Effector CD4-positive, alpha-beta T cell (primary cell): ENCODE measurements around the gene FAM221B.

Source experiments
- DNase-seq: peaks from one replicate; pipeline ENCODE4 v3.0.0-alpha.2; 2020

Gene FAM221B

GRCh38 chr9:35790025-35790384, 38.5 kb downstream of the FAM221B start:
- DNase-seq: no peak

DNA sequence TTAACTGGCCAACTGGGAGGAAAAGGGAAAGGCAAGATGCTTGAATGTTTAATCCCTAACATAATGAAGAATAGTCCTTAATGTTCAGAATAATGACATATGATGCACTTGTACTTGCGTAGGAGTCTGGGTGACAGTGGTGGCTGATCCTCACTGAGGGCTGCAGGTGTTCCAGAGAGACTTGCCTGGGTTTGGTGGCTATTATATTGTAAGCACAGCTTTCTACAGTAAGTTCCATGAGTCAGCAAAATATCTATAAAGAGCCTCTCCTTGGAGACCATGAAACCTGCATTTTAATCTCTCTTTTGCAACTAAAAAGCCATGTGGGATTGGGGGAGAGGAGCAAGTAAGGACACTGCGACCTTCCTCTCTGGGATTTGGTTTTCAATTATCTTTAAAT, 39.0 kb downstream of the FAM221B start:
- DNase-seq: no peak

DNA sequence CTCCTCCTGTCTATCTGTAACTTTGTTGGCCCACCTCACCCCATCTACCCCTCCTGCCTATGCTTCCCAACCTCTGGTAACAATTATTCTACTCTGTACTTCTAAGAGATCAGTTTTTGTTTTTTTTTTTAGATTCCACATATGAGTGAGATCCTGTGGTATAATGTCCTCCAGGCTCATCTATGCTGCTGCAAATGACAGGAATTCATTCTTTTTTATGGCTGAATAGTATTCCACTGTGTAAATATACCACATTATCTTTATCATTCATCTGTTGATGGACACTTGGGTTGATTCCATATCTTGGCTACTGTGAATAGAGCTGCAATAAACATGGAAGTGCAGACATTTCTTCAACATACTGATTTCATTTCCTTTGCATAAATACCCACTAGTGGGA, 45.1 kb downstream of the FAM221B start:
- no peak for DNase-seq

DNA sequence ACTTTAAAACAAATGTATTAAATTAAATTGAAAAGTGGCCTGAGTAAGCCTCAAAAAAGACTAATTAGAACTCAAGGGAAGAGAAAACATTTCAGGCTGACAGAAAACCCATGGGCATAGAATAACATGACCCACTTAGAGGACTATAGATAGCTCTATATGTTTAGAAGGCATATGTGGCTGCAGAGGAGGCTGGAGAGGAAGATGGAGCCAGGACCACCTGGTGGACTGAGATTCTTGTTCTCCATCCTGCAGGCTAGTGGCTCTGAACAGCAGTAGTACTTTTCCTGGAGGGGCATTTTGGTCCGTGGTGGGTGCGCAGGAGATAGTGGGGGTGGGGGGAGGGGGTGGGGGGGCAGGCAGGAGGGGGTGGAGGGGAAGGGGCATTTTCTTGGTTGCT, 47.5 kb downstream of the FAM221B start:
- no peak for DNase-seq

DNA sequence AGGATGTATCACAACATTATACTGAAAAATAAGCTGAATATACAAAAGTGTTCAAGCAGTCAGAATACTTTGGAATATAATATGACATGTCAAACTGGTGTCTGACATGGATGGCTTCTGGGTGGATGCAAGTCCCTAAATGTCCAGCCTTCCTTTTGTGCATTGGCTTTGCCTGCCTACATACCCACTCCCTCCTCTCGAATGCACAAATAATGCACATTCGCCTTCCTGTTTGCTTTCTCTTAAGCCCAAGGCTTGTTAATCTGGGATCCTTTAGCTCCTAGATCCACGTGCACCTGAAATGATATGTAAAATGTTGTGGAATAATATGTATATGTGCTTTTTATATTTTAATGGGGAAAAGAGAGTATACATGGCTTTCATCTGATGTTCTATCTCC, 50.0 kb downstream of the FAM221B start:
- no peak for DNase-seq

DNA sequence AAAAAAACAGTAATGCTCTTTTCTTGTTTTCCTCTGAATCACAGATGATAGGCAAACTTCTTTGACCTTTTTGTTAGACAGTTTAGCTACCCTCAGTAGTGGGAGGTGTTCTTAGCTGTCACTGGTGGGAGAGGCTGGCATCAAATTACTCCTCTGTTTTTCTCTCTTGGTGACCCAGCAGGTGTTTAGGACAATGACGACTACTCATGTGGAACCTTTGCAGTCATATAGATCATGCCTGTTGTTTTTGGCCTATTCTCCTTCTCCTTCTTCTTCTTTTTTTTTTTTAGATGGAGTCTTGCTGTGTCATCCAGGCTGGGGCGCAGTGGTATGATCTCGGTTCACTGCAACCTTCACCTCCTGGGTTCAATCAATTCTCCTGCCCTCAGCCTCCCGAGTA, 52.5 kb downstream of the FAM221B start:
- DNase-seq: no peak

DNA sequence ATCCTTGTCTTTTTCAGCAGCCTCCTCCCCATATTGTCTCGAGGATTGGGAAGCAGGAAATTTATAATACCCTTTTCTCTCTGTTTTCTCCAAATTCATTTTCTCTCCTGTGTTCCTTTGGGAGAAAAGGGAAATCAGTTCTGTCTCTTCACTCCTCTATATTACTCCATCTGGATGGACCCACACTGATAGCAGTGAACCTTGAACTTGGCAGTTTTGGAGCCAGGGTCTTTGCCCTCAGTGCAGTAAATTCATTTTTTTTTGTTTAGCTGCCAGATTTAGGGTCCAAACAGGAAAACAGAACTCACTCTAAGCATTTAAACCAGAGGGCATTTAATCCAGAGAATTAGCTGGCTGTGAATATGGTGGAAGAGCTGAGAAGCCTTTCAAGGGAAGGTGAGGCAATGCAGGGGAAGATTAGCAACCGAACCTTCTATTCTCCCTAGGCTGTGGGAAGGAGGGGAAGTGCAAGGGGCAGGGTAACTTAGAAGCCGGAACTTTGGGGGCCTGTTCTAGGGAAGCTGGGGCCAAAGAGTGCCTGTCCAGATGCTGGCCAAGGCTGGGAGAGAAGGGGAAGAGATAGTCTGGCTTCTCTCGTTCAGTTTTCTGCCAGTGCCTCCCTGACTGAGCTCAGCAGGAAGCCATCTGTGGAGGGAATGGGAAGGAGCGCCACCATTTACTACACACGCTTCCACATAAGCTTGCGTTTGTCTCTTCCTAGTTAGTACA, 53.5 kb downstream of the FAM221B start:
- DNase-seq: no peak

GRCh38 chr9:35771943-35772342, 56.6 kb downstream of the FAM221B start:
- DNase-seq: no peak

GRCh38 chr9:35771534-35771933, 57.0 kb downstream of the FAM221B start:
- no peak for DNase-seq

DNA sequence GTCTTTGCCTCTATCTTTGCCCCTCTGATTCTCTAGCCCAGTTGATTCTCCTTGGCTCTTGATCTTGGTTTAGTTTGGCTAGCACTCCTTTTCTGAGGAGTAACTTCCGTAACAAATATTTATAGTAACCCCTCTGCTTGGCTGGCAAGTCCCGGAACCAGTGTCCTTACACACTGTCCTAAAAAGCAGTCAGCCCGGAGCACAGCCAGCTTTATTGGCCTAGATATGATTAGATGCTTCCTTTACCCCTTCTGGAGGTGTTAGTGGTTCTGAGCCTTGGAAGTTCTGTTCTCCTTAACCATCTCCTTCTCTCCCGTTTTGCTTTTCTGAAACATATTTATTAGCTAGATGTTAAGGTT, 57.5 kb downstream of the FAM221B start:
- DNase-seq: no peak

- no peak for DNase-seq
Measured at GRCh38 chr9:35769763-35770162, 58.8 kb downstream of the FAM221B start.

DNA sequence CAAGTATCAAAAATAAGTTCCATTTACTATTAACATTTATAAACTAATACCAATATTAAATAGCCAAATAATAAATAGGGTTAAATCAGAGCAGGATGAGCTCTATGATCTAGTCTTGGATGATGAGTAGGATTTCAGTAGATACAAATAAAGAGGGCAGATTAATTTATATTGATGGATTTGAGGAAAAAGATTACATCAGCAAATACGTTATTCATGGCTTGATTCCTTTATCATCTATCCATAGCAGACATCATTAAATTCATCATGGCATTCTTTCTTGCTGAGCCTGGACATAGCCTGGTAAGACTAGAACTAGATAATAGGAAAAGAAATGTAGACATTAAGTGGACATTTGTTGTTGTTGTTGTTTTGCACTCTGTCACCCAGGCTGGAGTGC, 61.1 kb downstream of the FAM221B start:
- DNase-seq: no peak

- no peak for DNase-seq
Measured at GRCh38 chr9:35766997-35767396, 61.5 kb downstream of the FAM221B start.
